H1 (cell line): Measurements from ENCODE around the gene CSF1. TPM values are rescaled to one million over a fixed set of nuclear protein-coding genes. Genes with fewer than 3 reads are reported as not detected.

ENCODE experiments used
- BRCA1 ChIP-seq: IDR thresholded peaks from 2 replicates; pipeline ENCODE4 v1.6.1; 2012; ENCODE audit warnings: low read depth, low read length, improper control_type of control experiment
- CHD1 ChIP-seq: IDR thresholded peaks from 2 replicates; pipeline ENCODE4 v1.6.1; 2012; ENCODE audit warnings: low read depth, low read length, improper control_type of control experiment
- CHD7 ChIP-seq: fragments of 300-600 bp; sonication (generic); IDR thresholded peaks from 2 replicates; pipeline ENCODE4 v1.7.1; 2012; ENCODE audit warnings: low read length, moderate library complexity, mild to moderate bottlenecking, inconsistent platforms; ENCODE audit not compliant: insufficient replicate concordance
- JUND ChIP-seq: IDR thresholded peaks from 2 replicates; pipeline ENCODE4 v1.6.1; 2011; ENCODE audit warnings: mild to moderate bottlenecking, improper control_type of control experiment, low read length
- NANOG ChIP-seq: IDR thresholded peaks from 2 replicates; pipeline ENCODE4 v1.6.1; 2011; ENCODE audit warnings: low read length, low read depth, mild to moderate bottlenecking, inconsistent platforms; ENCODE audit not compliant: insufficient read depth, poor library complexity, severe bottlenecking
- POLR2AphosphoS5 ChIP-seq: IDR thresholded peaks from 2 replicates; pipeline ENCODE4 v1.6.1; 2011; ENCODE audit warnings: low read depth, low read length
- RAD21 ChIP-seq, 2 experiments: IDR thresholded peaks in 1 of 2; conservative IDR thresholded peaks in 1 of 2; 2 replicates each; pipeline ENCODE4 v1.6.1; 2011; ENCODE audit warnings: low read depth in 2 of 2, low read length in 2 of 2, improper control_type of control experiment in 1 of 2, inconsistent platforms in 1 of 2, mild to moderate bottlenecking in 1 of 2, moderate library complexity in 1 of 2
- USF2 ChIP-seq: IDR thresholded peaks from 2 replicates; pipeline ENCODE4 v1.6.1; 2011; ENCODE audit warnings: low read length, improper control_type of control experiment
- ZNF274 ChIP-seq: IDR thresholded peaks from 2 replicates; pipeline ENCODE4 v1.7.0; 2012; ENCODE audit warnings: low read length, borderline replicate concordance; ENCODE audit errors: extremely low read depth
- polyA plus RNA-seq, 7 experiments: library from polyadenylated mRNA; depleted of rRNA in 3 of 7; stranded (reverse) in 5 of 7; unstranded in 2 of 7; fragments of >200 nt in 5 of 7; fragments of 200-250 nt in 2 of 7; gene quantifications; 1 replicate in 5 of 7; 2 replicates in 1 of 7; 4 replicates in 1 of 7; pipeline versions ENCODE4 v1.2.1 to v1.2.3, GENCODE V29; 2011 to 2013; ENCODE audit warnings: missing spikeins in 2 of 7, mixed read lengths in 2 of 7
- total RNA-seq: library from RNA; stranded (reverse); fragmentation: NEBNext Ultra II Directional; extraction: Animal tissue kit (Norgen Biotek cat#: 25700); gene quantifications from 2 replicates; pipeline ENCODE4 v1.2.1, GENCODE V29; 2021

CSF1 gene
- total and polyA plus RNA-seq, 2 of the 8 experiments (the other 6 are each of a cell fraction or from before 2014, with no cell fraction given), result 3.3 to 5.4 TPM

DNA sequence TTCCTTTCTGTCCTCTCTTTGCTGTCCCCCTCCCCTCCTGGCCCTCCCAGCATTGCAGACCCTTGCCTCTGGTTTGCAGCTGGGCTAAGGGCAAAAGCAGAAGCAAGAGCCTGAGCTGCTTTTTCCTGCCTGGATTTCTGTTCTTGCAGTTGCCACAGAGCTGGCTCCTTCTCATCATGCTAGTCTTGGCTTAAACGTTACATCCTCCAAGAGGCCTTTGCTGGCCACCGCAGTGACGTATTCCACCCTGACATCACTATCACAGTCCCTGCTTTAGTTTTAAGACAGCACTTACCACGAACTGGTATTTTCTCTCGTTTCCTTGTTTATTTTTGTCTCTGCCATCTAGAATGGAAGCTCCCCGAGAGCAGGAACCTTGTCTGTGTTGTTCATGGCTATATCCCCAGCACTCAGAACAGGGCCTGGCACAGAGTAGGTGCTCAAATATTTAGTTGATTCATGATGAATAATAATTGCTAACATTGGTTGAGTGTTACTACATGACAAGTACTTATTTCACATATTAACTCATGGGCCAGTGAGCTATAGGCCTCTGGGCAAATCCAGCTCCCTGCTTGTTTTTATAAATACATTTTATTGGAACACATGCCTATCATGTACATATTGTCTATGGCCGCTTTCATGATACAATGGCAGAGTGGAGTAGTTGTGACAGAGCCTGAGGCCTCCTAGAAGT lies 13.2 kb upstream of the CSF1 start (continued):
- TF ChIP-seq CHD7 (no peak), ZNF274 (no peak), RAD21 (IDR thresholded peaks at IDR 0.05 in 1 of 2, conservative IDR thresholded peaks at IDR 0.05 in 1 of 2; ENCODE audit: low read depth in 2 of 2, low read length in 2 of 2) (no peak), NANOG (no peak), POLR2AphosphoS5 (no peak), BRCA1 (no peak), CHD1 (no peak), JUND (no peak), USF2 (no peak)
